Activated CD4-positive, alpha-beta memory T cell treated with anti-CD3 and anti-CD28 coated beads for 36 hours (primary cell): ENCODE data around the gene MAN1B1. TPM values are rescaled to one million over a fixed set of nuclear protein-coding genes. Genes with fewer than 3 reads are reported as not detected.

ENCODE experiments used
- CTCF ChIA-PET: fragments of 350-600 bp; sonication (Branson Sonifier 250); formaldehyde crosslinking; loops from one replicate; lab custom pipeline; 2021; ENCODE audit warnings: antibody characterized with exemption, inconsistent platforms; lab: Charles Lee
- POLR2A ChIA-PET: fragments of 350-600 bp; sonication (Branson Sonifier 250); formaldehyde crosslinking; loops from one replicate; lab custom pipeline; 2021; ENCODE audit warnings: antibody characterized with exemption; lab: Charles Lee
- DNase-seq: peaks from one replicate; pipeline ENCODE4 v3.0.0-alpha.2; 2020
- H3K27ac Mint-ChIP-seq: one replicate; pipeline ENCODE4 v1.8.0; 2021; ENCODE audit warnings: mixed read lengths
- H3K27me3 Mint-ChIP-seq: one replicate; pipeline ENCODE4 v1.8.0; 2021; ENCODE audit warnings: mixed read lengths
- H3K36me3 Mint-ChIP-seq: one replicate; pipeline ENCODE4 v1.8.0; 2021; ENCODE audit warnings: mixed read lengths
- H3K4me1 Mint-ChIP-seq: one replicate; pipeline ENCODE4 v1.8.0; 2021; ENCODE audit warnings: low read depth, mixed read lengths
- H3K4me3 Mint-ChIP-seq: one replicate; pipeline ENCODE4 v1.8.0; 2021; ENCODE audit warnings: mild to moderate bottlenecking, mixed read lengths
- H3K9me3 Mint-ChIP-seq: one replicate; pipeline ENCODE4 v1.8.0; 2021; ENCODE audit warnings: mixed read lengths
- intact Hi-C: fragments of 100-400 bp; cut with micrococcal nuclease; formaldehyde crosslinking; loops from one replicate; pipeline ENCODE4 v1.15.1; 2023
- total RNA-seq, 2 experiments: library from RNA; stranded (reverse); gene quantifications; one replicate each; pipeline ENCODE4 v1.2.3, GENCODE V29; 2021

The MAN1B1 gene
- total RNA-seq, 2 experiments from 2014 or later, result 32.9 to 33.1 TPM

DNA sequence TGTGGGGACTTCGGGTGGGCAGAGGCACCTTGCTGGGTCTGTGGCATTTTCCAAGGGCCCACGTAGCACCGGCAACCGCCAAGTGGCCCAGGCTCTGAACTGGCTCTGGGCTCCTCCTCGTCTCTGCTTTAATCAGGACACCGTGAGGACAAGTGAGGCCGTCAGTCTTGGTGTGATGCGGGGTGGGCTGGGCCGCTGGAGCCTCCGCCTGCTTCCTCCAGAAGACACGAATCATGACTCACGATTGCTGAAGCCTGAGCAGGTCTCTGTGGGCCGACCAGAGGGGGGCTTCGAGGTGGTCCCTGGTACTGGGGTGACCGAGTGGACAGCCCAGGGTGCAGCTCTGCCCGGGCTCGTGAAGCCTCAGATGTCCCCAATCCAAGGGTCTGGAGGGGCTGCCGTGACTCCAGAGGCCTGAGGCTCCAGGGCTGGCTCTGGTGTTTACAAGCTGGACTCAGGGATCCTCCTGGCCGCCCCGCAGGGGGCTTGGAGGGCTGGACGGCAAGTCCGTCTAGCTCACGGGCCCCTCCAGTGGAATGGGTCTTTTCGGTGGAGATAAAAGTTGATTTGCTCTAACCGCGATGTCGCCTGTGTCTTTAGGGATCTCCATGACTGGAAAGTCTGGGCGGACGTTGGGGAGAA is 21.9 kb downstream of the MAN1B1 start:
- ChIA-PET POLR2A (no interaction called here), CTCF (interaction anchor here (0.8 to 1.5 kb wide), 2 partner anchors 13 to 128 kb away, joined by 3 to 4 read pairs; no protein-coding TSS in a partner anchor)
- no peak for DNase-seq
- no peak overlapping the region for H3K4me3 Mint-ChIP-seq
- no peak overlapping the region for H3K27ac Mint-ChIP-seq
- no peaks in the 10 kb centered on the region for H3K9me3 Mint-ChIP-seq
- intact Hi-C loops, result no loop called here
- H3K4me1 Mint-ChIP-seq, result peaks cover 10% of the 10 kb centered on the region
- no peaks in the 10 kb centered on the region for H3K27me3 Mint-ChIP-seq
- H3K36me3 Mint-ChIP-seq, result peaks cover 8% of the 10 kb centered on the region

DNA sequence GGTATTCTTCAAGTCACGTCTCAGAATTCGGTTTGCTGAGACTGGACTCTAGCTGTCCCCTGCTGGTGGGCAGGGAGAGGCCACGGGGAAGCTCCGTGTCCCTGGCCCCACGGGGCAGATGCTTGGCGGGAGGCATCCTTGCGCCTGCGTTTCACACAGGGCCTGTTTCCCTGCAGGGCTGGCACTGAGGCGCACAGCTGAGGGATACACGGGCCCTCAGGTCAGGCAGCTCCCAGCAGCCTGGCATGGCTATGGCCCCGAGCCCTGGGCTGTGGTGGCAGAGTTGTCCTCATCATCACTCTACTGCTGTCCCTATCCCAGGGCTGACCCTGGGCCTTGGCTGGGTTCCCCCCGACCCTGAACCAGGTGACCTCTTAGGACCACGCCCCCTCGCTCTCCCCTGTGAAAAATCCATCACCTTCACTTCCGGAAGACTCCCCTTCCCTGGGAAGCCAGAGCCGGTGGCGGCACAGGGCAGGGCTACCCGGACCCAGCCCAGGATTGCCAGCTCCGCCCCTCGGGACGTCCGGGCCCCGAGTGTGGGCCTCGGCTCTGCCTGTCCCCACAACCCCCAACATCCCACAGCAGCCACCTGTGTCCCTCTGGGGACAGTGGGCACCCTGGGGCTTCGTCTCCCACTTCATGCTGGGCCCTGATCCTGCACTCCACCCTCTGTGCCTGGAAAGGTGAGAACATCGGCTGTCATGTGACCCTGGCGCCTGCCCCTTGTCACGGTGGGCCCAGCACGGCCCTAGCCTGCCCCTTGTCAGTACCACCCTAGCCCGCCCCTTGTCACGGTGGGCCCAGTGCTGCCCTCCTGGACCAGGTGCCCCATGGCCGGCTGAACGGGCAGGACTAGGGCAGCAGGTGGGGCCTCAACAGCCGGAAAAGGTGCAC is 22.7 kb downstream of the MAN1B1 start:
- no peak overlapping the region for H3K27ac Mint-ChIP-seq
- peaks cover 8% of the 10 kb centered on the region for H3K36me3 Mint-ChIP-seq
- CTCF ChIA-PET, result interaction anchor here (0.8 to 1.5 kb wide), 2 partner anchors 14 to 127 kb away, joined by 3 to 4 read pairs; no protein-coding TSS in a partner anchor
- H3K4me3 Mint-ChIP-seq, result no peak overlapping the region
- DNase-seq, result no peak
- H3K27me3 Mint-ChIP-seq, result no peaks in the 10 kb centered on the region
- H3K4me1 Mint-ChIP-seq, result peaks cover 10% of the 10 kb centered on the region
- H3K9me3 Mint-ChIP-seq, result no peaks in the 10 kb centered on the region
- intact Hi-C loops, result no loop called here
- POLR2A ChIA-PET, result no interaction called here

DNA sequence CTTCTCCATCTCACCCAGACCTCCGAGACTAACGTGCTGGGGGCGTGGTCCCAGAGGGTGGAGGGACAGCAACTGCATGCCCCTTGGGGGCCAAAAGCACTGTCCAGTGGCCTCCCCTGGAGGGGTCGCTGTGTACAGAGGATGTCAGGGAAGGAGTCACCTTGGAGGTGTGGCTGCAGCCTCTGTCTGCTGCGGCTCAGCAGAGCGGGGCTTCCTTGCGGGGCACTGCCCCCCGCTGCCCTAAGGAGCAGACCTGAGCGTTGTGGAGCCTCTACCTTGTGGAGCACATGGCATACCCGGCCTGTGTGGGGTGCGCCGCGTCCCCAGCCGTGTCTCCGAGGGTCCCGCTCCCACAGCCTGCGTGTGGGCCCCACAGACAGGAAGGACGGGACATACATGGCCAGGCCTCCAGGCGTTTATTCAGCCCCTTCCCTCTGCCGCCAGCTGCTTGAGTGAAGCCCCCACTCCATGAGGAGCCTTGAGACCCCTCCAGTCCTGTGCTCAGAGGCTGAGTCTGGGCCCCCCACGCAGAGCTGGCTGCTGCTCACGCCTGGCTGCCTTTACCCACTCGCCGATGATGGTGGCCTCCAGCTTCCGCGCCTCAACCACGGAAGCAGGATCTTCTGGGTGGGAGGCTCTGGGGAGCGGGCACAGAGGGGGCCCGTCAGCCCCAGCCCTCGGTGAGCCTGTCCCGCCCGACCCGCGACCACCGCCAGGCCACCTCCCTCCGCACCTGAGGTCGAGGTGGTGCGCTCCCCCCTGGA is 23.5 kb downstream of the MAN1B1 start:
- intact Hi-C loops, result no loop called here
- H3K27ac Mint-ChIP-seq, result no peak overlapping the region
- no peaks in the 10 kb centered on the region for H3K9me3 Mint-ChIP-seq
- no peaks in the 10 kb centered on the region for H3K27me3 Mint-ChIP-seq
- H3K4me3 Mint-ChIP-seq, result no peak overlapping the region
- ChIA-PET CTCF (no interaction called here), POLR2A (no interaction called here)
- H3K4me1 Mint-ChIP-seq, result peaks cover 10% of the 10 kb centered on the region
- H3K36me3 Mint-ChIP-seq, result peaks cover 8% of the 10 kb centered on the region
- DNase-seq, result no peak

DNA sequence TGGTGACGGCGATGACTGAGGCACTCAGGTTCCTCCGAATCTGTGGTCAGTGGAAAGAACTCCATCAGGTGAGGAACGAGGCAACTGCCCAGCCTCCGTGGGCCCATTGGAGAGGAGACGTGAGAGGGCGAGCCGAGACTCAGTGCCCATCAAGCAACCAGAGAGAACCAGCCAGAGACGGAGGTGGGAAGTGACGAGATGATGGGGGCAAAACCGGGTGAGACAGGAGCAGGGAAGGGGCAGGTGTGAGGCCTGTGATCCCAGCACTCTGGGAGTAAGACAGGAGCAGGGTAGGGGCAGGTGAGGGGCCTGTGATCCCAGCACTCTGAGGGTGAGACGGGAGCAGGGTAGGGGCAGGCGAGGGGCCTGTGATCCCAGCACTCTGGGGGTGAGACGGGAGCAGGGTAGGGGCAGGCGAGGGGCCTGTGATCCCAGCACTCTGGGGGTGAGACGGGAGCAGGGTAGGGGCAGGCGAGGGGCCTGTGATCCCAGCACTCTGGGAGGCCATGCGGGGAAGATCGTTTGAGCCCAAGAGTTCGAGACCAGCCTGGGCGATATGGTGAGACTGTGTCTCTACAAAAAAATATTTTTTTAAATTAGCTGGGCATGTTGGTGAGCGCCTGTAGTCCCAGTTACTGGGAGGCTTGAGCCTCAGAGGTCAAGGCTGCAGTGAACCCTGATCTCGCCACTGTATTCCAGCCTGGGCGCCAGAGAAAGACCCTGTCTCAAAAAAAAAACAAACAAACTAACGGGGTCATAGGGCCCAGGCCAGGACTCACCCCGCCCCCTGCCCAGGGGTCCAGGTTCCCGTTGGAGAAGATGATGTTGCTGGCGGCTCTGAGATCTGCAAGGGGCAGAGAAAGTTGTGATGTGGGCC is 24.4 kb downstream of the MAN1B1 start:
- Mint-ChIP-seq H3K4me3 (no peak overlapping the region), H3K27ac (no peak overlapping the region), H3K4me1 (peaks cover 10% of the 10 kb centered on the region), H3K9me3 (no peaks in the 10 kb centered on the region), H3K36me3 (peaks cover 8% of the 10 kb centered on the region), H3K27me3 (no peaks in the 10 kb centered on the region)
- intact Hi-C loops, result no loop called here
- CTCF ChIA-PET, result no interaction called here
- DNase-seq, result no peak
- POLR2A ChIA-PET, result interaction anchor here (0.7 kb wide), 1 partner anchor 24 kb away, joined by 3 read pairs; the partner anchor contains the start of gene MAN1B1

DNA sequence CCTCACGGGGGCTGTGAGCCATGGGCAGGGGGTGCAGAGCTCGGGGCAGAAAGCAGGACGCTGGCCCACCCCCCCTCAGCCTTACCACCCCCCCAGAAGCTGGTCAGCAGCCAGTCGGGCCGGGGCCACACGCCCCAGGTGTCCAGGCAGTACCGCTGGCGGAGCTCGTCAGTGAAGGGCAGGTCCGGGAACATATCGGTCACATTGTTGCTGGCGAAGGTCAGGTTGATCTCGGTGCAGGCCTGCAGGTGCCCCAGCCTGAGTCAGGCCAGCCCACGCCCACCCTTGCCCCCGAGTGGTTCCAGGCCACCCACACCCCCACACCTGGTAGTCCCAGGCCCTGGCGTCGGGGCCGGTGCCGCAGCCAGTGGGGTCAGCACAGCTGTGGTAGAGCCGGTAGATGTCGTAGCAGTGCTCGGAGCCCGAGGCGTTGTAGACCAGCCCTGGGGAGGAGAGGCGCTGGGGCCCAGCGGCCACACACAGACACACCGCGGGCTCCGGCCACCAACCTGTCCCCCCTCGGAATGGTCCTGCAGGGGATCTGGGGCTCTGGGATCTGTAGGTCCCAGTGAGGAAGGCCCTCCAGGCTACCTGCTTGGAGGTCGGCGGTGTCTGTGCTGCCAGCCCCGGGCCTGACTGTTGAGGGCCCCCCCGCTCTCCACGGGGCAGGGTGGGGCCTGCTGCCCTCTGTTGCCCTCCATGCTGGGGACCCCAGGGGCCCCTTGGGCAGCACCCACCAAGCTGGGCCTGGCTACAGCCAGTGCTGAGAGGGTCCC is 25.2 kb downstream of the MAN1B1 start:
- Mint-ChIP-seq H3K4me3 (no peak overlapping the region), H3K27ac (no peak overlapping the region), H3K9me3 (no peaks in the 10 kb centered on the region), H3K4me1 (peaks cover 10% of the 10 kb centered on the region), H3K27me3 (no peaks in the 10 kb centered on the region), H3K36me3 (peaks cover 8% of the 10 kb centered on the region)
- intact Hi-C loops, result no loop called here
- ChIA-PET POLR2A (interaction anchor here (0.6 to 0.7 kb wide), 2 partner anchors 25 to 296 kb away, joined by 3 read pairs; partner anchors contain the start of gene MAN1B1), CTCF (interaction anchor here (1.5 kb wide), 1 partner anchor 16 kb away, joined by 4 read pairs; no protein-coding TSS in a partner anchor)
- no peak for DNase-seq

DNA sequence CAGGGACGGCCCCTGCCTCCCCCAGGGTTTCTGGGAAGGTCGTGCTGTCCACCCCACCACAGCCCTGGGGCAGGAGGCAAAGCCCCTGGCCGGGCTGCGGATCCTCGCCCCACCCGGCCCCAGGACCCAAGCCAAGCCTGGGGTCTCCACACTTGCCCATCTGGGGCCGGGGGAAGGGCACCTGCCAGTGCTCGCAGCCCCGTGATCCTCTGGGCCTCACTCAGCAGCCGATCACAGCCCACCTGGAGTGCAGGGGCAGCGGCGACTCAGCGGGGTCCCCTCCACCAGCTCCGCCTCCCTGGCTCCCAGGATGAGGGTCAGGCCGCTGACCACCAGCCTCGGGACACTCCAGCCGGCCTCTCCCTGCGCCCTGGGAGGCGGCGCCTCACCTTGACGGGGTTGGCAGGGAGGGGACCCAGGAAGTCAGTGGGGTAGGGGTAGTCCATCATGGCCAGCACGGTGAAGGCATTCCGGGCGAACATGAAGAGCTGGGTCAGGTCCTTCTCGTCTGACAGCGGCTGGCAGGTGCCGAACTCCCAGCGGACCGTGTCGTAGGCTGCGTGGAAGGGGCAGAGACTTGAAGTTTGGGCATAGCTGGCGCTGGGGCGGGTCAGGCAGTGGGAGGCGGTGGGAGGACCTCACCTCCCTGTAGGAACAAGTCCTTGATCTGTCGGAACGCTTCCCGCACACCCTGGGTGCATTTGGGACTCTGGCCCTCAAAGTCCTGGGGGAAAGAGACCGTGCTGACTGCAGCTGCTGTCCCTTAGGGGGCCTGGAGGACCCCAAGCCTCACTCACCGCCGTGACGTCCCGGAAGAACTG is 26.0 kb downstream of the MAN1B1 start:
- Mint-ChIP-seq H3K36me3 (peaks cover 8% of the 10 kb centered on the region), H3K4me3 (peak overlapping the region; percentile 70), H3K27ac (no peak overlapping the region), H3K9me3 (no peaks in the 10 kb centered on the region), H3K27me3 (no peaks in the 10 kb centered on the region), H3K4me1 (peaks cover 10% of the 10 kb centered on the region)
- no peak for DNase-seq
- intact Hi-C loops, result no loop called here
- POLR2A ChIA-PET, result interaction anchor here (1.2 to 2.1 kb wide), 2 partner anchors 17 to 26 kb away, joined by 5 to 8 read pairs; partner anchors contain the start of gene MAN1B1
- CTCF ChIA-PET, result interaction anchor here (1.3 to 3.0 kb wide), 3 partner anchors 17 to 114 kb away, joined by 4 to 15 read pairs (median 4); partner anchors contain the start of gene RNF224

DNA sequence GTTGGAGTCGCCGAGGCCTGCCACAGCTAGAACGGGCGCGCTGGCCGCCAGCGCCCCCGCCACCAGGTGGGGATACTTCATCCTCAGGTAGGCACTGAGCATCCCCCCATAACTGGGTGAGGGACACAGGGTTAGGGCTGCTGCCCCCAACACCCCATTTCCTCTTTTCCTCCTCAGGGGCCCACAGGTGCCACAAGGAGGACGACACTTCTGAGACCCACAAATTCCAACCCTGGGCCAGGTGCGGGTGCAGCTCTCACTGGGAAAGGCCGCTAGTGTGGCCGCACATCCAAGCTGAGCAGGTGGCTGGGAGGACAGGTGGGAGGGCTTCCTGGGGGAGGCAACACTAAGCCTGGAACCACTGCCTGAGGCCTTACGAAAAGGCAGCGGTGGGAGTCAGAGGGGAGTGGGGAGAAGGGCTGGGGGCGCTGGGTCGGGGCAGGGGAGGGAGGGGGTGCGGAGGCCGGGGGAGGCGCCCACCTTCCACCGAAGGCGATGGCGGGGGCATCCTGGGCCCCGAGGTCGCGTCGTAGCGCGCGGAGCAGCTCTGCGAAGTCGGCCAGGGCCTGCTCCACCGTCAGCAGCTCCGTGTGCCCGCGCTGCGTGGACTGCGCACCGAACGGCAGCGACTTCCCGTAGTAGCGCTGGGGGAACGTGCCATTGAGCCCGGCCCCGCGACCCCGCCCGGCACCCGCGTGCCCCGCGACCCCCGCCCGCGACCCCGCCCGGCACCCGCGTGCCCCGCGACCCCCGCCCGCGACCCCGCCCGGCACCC is 26.8 kb downstream of the MAN1B1 start:
- DNase-seq, result peak; percentile 51
- Mint-ChIP-seq H3K4me1 (peaks cover 10% of the 10 kb centered on the region), H3K36me3 (peaks cover 8% of the 10 kb centered on the region), H3K27ac (no peak overlapping the region), H3K9me3 (no peaks in the 10 kb centered on the region), H3K4me3 (peak overlapping the region; percentile 70), H3K27me3 (no peaks in the 10 kb centered on the region)
- intact Hi-C loops, result loop anchor here (1.0 kb wide), 1 partner anchor 16 kb away; no protein-coding TSS in a partner anchor
- POLR2A ChIA-PET, result interaction anchor here (0.5 to 2.4 kb wide), 6 partner anchors 16 to 97 kb away, joined by 3 to 12 read pairs (median 4); partner anchors contain the start of genes MAN1B1 and TPRN
- CTCF ChIA-PET, result interaction anchor here (0.7 to 3.0 kb wide), 7 partner anchors 18 to 123 kb away, joined by 3 to 15 read pairs (median 4); partner anchors contain the start of genes MAN1B1 and RNF224

DNA sequence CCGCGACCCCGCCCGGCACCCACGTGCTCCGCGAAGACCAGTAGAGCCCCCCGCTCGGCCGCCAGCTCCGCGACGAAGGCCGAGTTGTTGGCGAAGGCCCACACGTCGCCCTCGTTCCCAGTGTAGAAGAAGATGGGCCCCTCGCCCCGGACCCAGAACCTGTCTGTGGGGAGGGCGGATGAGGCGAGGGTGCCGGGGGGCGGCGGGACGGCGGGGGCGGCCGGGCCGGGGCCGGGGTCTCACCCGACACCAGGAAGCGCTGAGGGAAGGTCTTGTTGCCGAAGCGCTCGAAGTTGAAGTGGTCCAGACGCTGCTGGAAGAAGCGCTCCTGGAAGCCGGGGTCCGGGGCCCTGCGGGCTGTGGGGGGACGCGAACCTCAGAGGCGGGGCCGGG is 27.4 kb downstream of the MAN1B1 start:
- H3K4me3 Mint-ChIP-seq, result peak overlapping the region; percentile 57
- intact Hi-C loops, result loop anchor here (1.0 kb wide), 1 partner anchor 15 kb away; no protein-coding TSS in a partner anchor
- H3K27ac Mint-ChIP-seq, result no peak overlapping the region
- peaks cover 15% of the 10 kb centered on the region for H3K4me1 Mint-ChIP-seq
- ChIA-PET POLR2A (interaction anchor here (1.0 to 2.4 kb wide), 7 partner anchors 9 to 575 kb away, joined by 3 to 12 read pairs (median 5); partner anchors contain the start of genes MAN1B1, TPRN and TUBB4B), CTCF (interaction anchor here (0.7 to 3.0 kb wide), 7 partner anchors 18 to 122 kb away, joined by 3 to 15 read pairs (median 4); partner anchors contain the start of genes MAN1B1 and RNF224)
- H3K27me3 Mint-ChIP-seq, result no peaks in the 10 kb centered on the region
- no peak for DNase-seq
- H3K9me3 Mint-ChIP-seq, result no peaks in the 10 kb centered on the region
- H3K36me3 Mint-ChIP-seq, result peaks cover 5% of the 10 kb centered on the region
